HCT116 (cell line): ENCODE measurements around the gene EHMT1. TPM values are rescaled to one million over a fixed set of nuclear protein-coding genes. Genes with fewer than 3 reads are reported as not detected.

ENCODE experiments used
- ATAC-seq: fragments of 200-7000 bp; cut with Tn5 transposase; 2 replicates; pipeline ENCODE4 v1.9.1; 2020; ENCODE audit warnings: mild to moderate bottlenecking, moderate library complexity
- BruUV-seq: library from RNA; stranded (reverse); fragments of 400-500 nt; replicated peaks from 2 replicates; lab custom pipeline; 2021; lab: Mats Ljungman, UMichigan
- CTCF ChIA-PET: fragments of 300-600 bp; sonication (Branson Sonifier 250); formaldehyde crosslinking; loops from one replicate; lab custom pipeline; 2021; ENCODE audit warnings: antibody characterized with exemption; lab: Charles Lee
- POLR2A ChIA-PET: fragments of 300-600, 350-600 bp; sonication (Branson Sonifier 250); formaldehyde crosslinking; loops from one replicate; lab custom pipeline; 2021; ENCODE audit warnings: antibody characterized with exemption; lab: Charles Lee
- RAD21 ChIA-PET, 2 experiments: fragments of 300-600 bp; sonication (Branson Sonifier 250); formaldehyde crosslinking; loops; one replicate each; lab custom pipeline; 2023; ENCODE audit warnings: low total read pairs in 2 of 2; ENCODE audit not compliant: uncharacterized antibody in 2 of 2, unreplicated experiment in 2 of 2, low non-redundant PET in 1 of 2; lab: Charles Lee
- DNase-seq: peaks from one replicate; pipeline ENCODE4 v3.0.0-alpha.2; 2010; ENCODE audit warnings: low read depth, low spot score
- H2AFZ ChIP-seq: fragments of 200-600 bp; shearing (Covaris generic), sonication (generic); 2 replicates; pipeline ENCODE4 v1.6.1; 2017; ENCODE audit warnings: low read depth, mixed run types, mixed read lengths, antibody characterized with exemption, low read length; ENCODE audit not compliant: poor library complexity, severe bottlenecking
- H3K27ac ChIP-seq: 2 replicates; pipeline ENCODE4 v1.5.1; 2012; ENCODE audit warnings: low read depth, low read length
- H3K27me3 ChIP-seq: fragments of 200-600 bp; sonication (generic); 2 replicates; pipeline ENCODE4 v1.6.1; 2016; ENCODE audit warnings: mixed run types, low read length, mixed read lengths; ENCODE audit not compliant: insufficient read depth
- H3K36me3 ChIP-seq, 2 experiments: fragments of 200-500 bp in 1 of 2; fragments of 200-600 bp in 1 of 2; sonication (Bioruptor generic) in 1 of 2; sonication (generic) in 1 of 2; 2 replicates each; pipeline versions ENCODE4 v1.5.1 to v1.6.1; 2014 to 2016; ENCODE audit warnings: low read length in 2 of 2, inconsistent platforms in 1 of 2, mixed read lengths in 1 of 2, mixed run types in 1 of 2; ENCODE audit not compliant: insufficient read depth in 2 of 2, control insufficient read depth in 1 of 2
- H3K4me1 ChIP-seq, 2 experiments: fragments of 200-600 bp in 1 of 2; sonication (generic) in 1 of 2; 2 replicates each; pipeline versions ENCODE4 v1.5.1 to v1.6.1; 2012 to 2017; ENCODE audit warnings: low read length in 2 of 2, inconsistent platforms in 1 of 2, mild to moderate bottlenecking in 1 of 2, mixed read lengths in 1 of 2, mixed run types in 1 of 2, moderate library complexity in 1 of 2; ENCODE audit not compliant: insufficient read depth in 2 of 2, control insufficient read depth in 1 of 2
- H3K4me2 ChIP-seq: fragments of 200-600 bp; sonication (generic); 2 replicates; pipeline ENCODE4 v1.6.1; 2017; ENCODE audit warnings: mixed run types, low read length, mixed read lengths
- H3K4me3 ChIP-seq, 2 experiments: fragments of 200-600 bp in 1 of 2; sonication (generic) in 1 of 2; replicated peaks in 1 of 2; 2 replicates each; pipeline ENCODE4 v1.5.1; 2011 to 2016; ENCODE audit warnings: low read length in 2 of 2, control low read depth in 1 of 2, low read depth in 1 of 2, mild to moderate bottlenecking in 1 of 2, mixed read lengths in 1 of 2, mixed run types in 1 of 2
- H3K79me2 ChIP-seq: fragments of 200-600 bp; sonication (generic); 2 replicates; pipeline ENCODE4 v1.6.1; 2017; ENCODE audit warnings: mild to moderate bottlenecking, mixed run types, low read length, moderate library complexity, mixed read lengths; ENCODE audit not compliant: insufficient read depth
- H3K9ac ChIP-seq: fragments of 200-600 bp; sonication (generic); 2 replicates; pipeline ENCODE4 v1.6.1; 2016; ENCODE audit warnings: low read length, mixed read lengths
- H3K9me2 ChIP-seq: fragments of 200-600 bp; sonication (generic), shearing (Covaris generic); 2 replicates; pipeline ENCODE4 v1.6.1; 2017; ENCODE audit warnings: mixed run types, mild to moderate bottlenecking, moderate library complexity; ENCODE audit not compliant: insufficient read depth
- H3K9me3 ChIP-seq, 2 experiments: fragments of 200-500 bp in 1 of 2; fragments of 200-600 bp in 1 of 2; sonication (Bioruptor generic) in 1 of 2; sonication (generic) in 1 of 2; 2 replicates each; pipeline ENCODE4 v1.6.1; 2014 to 2017; ENCODE audit warnings: low read length in 2 of 2, mixed read lengths in 2 of 2, inconsistent platforms in 1 of 2, low read depth in 1 of 2, mild to moderate bottlenecking in 1 of 2, mixed run types in 1 of 2, moderate library complexity in 1 of 2; ENCODE audit not compliant: control insufficient read depth in 1 of 2, insufficient read depth in 1 of 2
- H4K20me1 ChIP-seq: fragments of 200-600 bp; sonication (generic), shearing (Covaris generic); 2 replicates; pipeline ENCODE4 v1.6.1; 2017; ENCODE audit warnings: mixed run types, mild to moderate bottlenecking, moderate library complexity; ENCODE audit not compliant: insufficient read depth
- ATF3 ChIP-seq: IDR thresholded peaks from 2 replicates; pipeline ENCODE4 v1.6.1; 2012
- CBX3 ChIP-seq: IDR thresholded peaks from 2 replicates; pipeline ENCODE4 v1.6.1; 2012; ENCODE audit warnings: low read depth
- CEBPB ChIP-seq: IDR thresholded peaks from 2 replicates; pipeline ENCODE4 v1.6.1; 2012; ENCODE audit warnings: low read depth
- ELF1 ChIP-seq: IDR thresholded peaks from 2 replicates; pipeline ENCODE4 v1.6.1; 2012; ENCODE audit warnings: low read depth, borderline replicate concordance
- EZH2 ChIP-seq: fragments of 200-600 bp; sonication (generic); IDR thresholded peaks from 2 replicates; pipeline ENCODE4 v1.6.1; 2017; ENCODE audit warnings: antibody characterized with exemption, mixed run types
- FOSL1 ChIP-seq: IDR thresholded peaks from 2 replicates; pipeline ENCODE4 v1.6.1; 2012; ENCODE audit warnings: low read depth
- JUND ChIP-seq: IDR thresholded peaks from 2 replicates; pipeline ENCODE4 v1.6.1; 2012
- MAX ChIP-seq: IDR thresholded peaks from 2 replicates; pipeline ENCODE4 v1.6.1; 2012
- REST ChIP-seq: IDR thresholded peaks from 2 replicates; pipeline ENCODE4 v1.6.1; 2012; ENCODE audit warnings: low read depth
- SP1 ChIP-seq: IDR thresholded peaks from 2 replicates; pipeline ENCODE4 v1.6.1; 2012; ENCODE audit warnings: low read depth
- SRF ChIP-seq: IDR thresholded peaks from 2 replicates; pipeline ENCODE4 v1.6.1; 2012; ENCODE audit warnings: low read depth
- YY1 ChIP-seq: IDR thresholded peaks from 2 replicates; pipeline ENCODE4 v1.6.1; 2011; ENCODE audit warnings: low read length, low read depth, moderate library complexity, mild to moderate bottlenecking; ENCODE audit not compliant: insufficient replicate concordance; ENCODE audit errors: extremely low read depth
- ZFX ChIP-seq: fragments of 450-650 bp; IDR thresholded peaks from 2 replicates; pipeline ENCODE4 v1.6.1; 2017
- ZNF274 ChIP-seq: fragments of 200-500 bp; sonication (Bioruptor generic); IDR thresholded peaks from 2 replicates; pipeline ENCODE4 v1.6.1; 2014; ENCODE audit warnings: mild to moderate bottlenecking, low read depth, low read length, inconsistent platforms
- intact Hi-C: fragments of 100-400 bp; cut with micrococcal nuclease; formaldehyde crosslinking; loops from 2 replicates; pipeline ENCODE4 v1.10.0; 2022
- total RNA-seq: library from RNA; stranded (reverse); gene quantifications from one replicate; pipeline ENCODE4 v1.2.1, GENCODE V29; 2021; ENCODE audit not compliant: unreplicated experiment

Gene EHMT1
- total RNA-seq, 1 experiment from 2014 or later: 86.1 TPM

- Histone ChIP-seq H3K27me3 (no peaks in the 10 kb centered on the region), H3K27ac (no peak overlapping the region), H3K9me2 (no peaks in the 10 kb centered on the region), H4K20me1 (no peaks in the 10 kb centered on the region), H3K4me2 (no peak overlapping the region), H3K4me1 (no peaks in the 10 kb centered on the region), H3K9me3 (peaks cover 0 to 5% of the 10 kb centered on the region in 2 experiments; a peak in 1 of 4 replicates), H2AFZ (no peak overlapping the region), H3K9ac (no peak overlapping the region), H3K79me2 (0 out of 2 replicates have a peak, but pooled peaks cover 14% of the 10 kb centered on the region), H3K36me3 (peaks cover 9 to 35% of the 10 kb centered on the region in 2 experiments; a peak in 2 of 4 replicates), H3K4me3 (no peak overlapping the region)
- ChIA-PET RAD21 (no interaction called here), POLR2A (no interaction called here), CTCF (no interaction called here)
- intact Hi-C loops: no loop called here
- DNase-seq (no peak), ATAC-seq (no peak)
- TF ChIP-seq ELF1 (no peak), ATF3 (no peak), ZNF274 (no peak), CBX3 (no peak), MAX (no peak), JUND (no peak), ZFX (no peak), EZH2 (no peak), SP1 (no peak), CEBPB (no peak), FOSL1 (no peak), REST (no peak), SRF (no peak), YY1 (no peak)
- BruUV-seq: no TSS peak
Measured at GRCh38 chr9:137820161-137820855, 201.5 kb downstream of the EHMT1 start.
